ENCODE data around the gene TMEM14B. TPM values are rescaled to one million over a fixed set of nuclear protein-coding genes. Genes with fewer than 3 reads are reported as not detected.
"Not testable (repeated sequence)": the region's sequence is repeated elsewhere in the genome, so short reads cannot be mapped to it uniquely, and the experiment has no call there.

Gene TMEM14B
- total RNA-seq, 1 donor from 2014 or later: 118 TPM

- Histone ChIP-seq H3K9me3 (replicated peaks) (no peaks in the 10 kb centered on the region), H3K27me3 (ENCODE audit: low read depth) (no peaks in the 10 kb centered on the region), H3K4me1 (peaks cover 50% of the 10 kb centered on the region), H3K4me3 (no peak overlapping the region), H3K27ac (replicated peaks) (no peak overlapping the region), H3K36me3 (peaks cover 32% of the 10 kb centered on the region)
- TF ChIP-seq CTCF (IDR thresholded peaks at IDR 0.05; ENCODE audit: borderline replicate concordance): no peak
- intact Hi-C loops (cut with micrococcal nuclease): no loop called here
- DNase-seq: no peak
Measured at GRCh38 chr6:10749734-10750133, 2.1 kb downstream of the TMEM14B start.

- H3K9me3 ChIP-seq (replicated peaks); H3K27me3 ChIP-seq (ENCODE audit: low read depth); H3K4me3 ChIP-seq; H3K27ac ChIP-seq (replicated peaks); DNase-seq; intact Hi-C loops (cut with micrococcal nuclease): not testable (repeated sequence)
- Histone ChIP-seq H3K4me1 (peaks cover 50% of the 10 kb centered on the region), H3K36me3 (peaks cover 41% of the 10 kb centered on the region)
Measured at GRCh38 chr6:10750568-10750967, 3.0 kb downstream of the TMEM14B start.

DNA sequence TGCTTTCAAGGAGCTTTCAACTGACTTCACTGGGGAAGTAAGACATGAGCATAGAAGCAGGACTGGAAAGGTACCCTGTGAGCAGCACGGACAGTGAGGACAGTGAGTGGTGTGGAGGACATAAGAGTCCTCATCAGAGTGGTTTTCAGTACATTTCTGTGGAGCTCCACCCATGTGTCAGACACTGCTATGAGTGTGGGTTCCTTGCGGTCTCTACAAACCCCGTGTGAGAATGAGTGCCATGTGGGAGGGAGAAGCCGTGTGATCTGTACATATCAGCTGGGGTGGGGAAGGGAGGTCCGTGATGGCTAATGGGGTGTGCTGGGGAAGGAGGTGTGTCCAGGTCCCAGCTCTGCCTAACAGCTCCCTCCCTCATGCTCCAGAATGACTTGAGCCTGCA lies 4.2 kb downstream of the TMEM14B start:
- Histone ChIP-seq H3K4me1 (peaks cover 48% of the 10 kb centered on the region), H3K36me3 (peaks cover 50% of the 10 kb centered on the region)
- H3K9me3 ChIP-seq (replicated peaks); H3K27me3 ChIP-seq (ENCODE audit: low read depth); H3K4me3 ChIP-seq; DNase-seq; intact Hi-C loops (cut with micrococcal nuclease); H3K27ac ChIP-seq (replicated peaks): not testable (repeated sequence)

DNA sequence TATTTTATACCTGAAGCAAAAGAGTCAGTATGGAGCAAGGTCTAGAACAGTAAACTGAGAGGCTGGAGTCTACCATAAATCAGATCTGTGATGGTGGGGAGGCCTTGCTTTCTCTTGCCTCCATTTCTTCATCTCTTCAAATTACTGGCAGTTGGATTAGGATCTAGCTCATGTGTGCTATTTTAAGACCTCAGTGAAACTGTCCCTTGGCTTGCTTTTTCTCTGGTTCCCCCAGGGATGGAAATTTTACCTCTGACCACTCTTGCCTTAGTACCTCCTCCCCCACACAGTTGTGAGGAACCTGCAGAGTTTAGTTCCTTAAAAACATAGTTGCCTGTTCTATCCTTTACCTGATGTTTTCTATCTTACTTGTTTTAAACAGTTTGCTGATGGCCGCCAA lies 8.5 kb downstream of the TMEM14B start:
- no peaks in the 10 kb centered on the region for H3K9me3 ChIP-seq (replicated peaks)
- DNase-seq: no peak
- no peak for TF ChIP-seq CTCF (IDR thresholded peaks at IDR 0.05; ENCODE audit: borderline replicate concordance)
- intact Hi-C loops (cut with micrococcal nuclease): no loop called here
- peaks cover 17% of the 10 kb centered on the region for H3K4me1 ChIP-seq
- no peaks in the 10 kb centered on the region for H3K27me3 ChIP-seq (ENCODE audit: low read depth)
- H3K27ac ChIP-seq (replicated peaks): no peak overlapping the region
- H3K36me3 ChIP-seq: peaks cover 49% of the 10 kb centered on the region
- H3K4me3 ChIP-seq: no peak overlapping the region

GRCh38 chr6:10759312-10759839 lies 11.8 kb downstream of the TMEM14B start:
- H3K27me3 ChIP-seq (ENCODE audit: low read depth): no peaks in the 10 kb centered on the region
- TF ChIP-seq CTCF (IDR thresholded peaks at IDR 0.05; ENCODE audit: borderline replicate concordance): peak; percentile 56
- intact Hi-C loops (cut with micrococcal nuclease): no loop called here
- peaks cover 11% of the 10 kb centered on the region for H3K4me1 ChIP-seq
- H3K36me3 ChIP-seq: peaks cover 34% of the 10 kb centered on the region
- no peaks in the 10 kb centered on the region for H3K9me3 ChIP-seq (replicated peaks)
- DNase-seq: no peak
- H3K4me3 ChIP-seq: no peak overlapping the region
- peak overlapping the region; percentile 22 for H3K27ac ChIP-seq (replicated peaks)

GRCh38 chr6:10759884-10760329 lies 12.3 kb downstream of the TMEM14B start:
- no peak for TF ChIP-seq CTCF (IDR thresholded peaks at IDR 0.05; ENCODE audit: borderline replicate concordance)
- H3K4me1 ChIP-seq: peaks cover 11% of the 10 kb centered on the region
- no peaks in the 10 kb centered on the region for H3K27me3 ChIP-seq (ENCODE audit: low read depth)
- no peak overlapping the region for H3K4me3 ChIP-seq
- H3K36me3 ChIP-seq: peaks cover 29% of the 10 kb centered on the region
- intact Hi-C loops (cut with micrococcal nuclease): no loop called here
- peak overlapping the region; percentile 22 for H3K27ac ChIP-seq (replicated peaks)
- H3K9me3 ChIP-seq (replicated peaks): no peaks in the 10 kb centered on the region
- no peak for DNase-seq
